Hepatocyte (in vitro differentiated cells): ENCODE results near the gene ERGIC1. TPM values are rescaled to one million over a fixed set of nuclear protein-coding genes. Genes with fewer than 3 reads are reported as not detected.

Experiments
- DNase-seq: peaks from one replicate; pipeline ENCODE4 v3.0.0-alpha.2; 2016; ENCODE audit warnings: low spot score
- H2AFZ ChIP-seq: fragments of 200-600 bp; sonication (generic); 2 replicates; pipeline ENCODE4 v1.6.0; 2016; ENCODE audit warnings: antibody characterized with exemption, mild to moderate bottlenecking
- H3K27ac ChIP-seq: fragments of 200-600 bp; sonication (generic); 2 replicates; pipeline ENCODE4 v1.5.1; 2016; ENCODE audit warnings: mild to moderate bottlenecking
- H3K27me3 ChIP-seq: fragments of 200-600 bp; sonication (generic); 2 replicates; pipeline ENCODE4 v1.6.1; 2016
- H3K36me3 ChIP-seq: fragments of 200-600 bp; sonication (generic); replicated peaks from 2 replicates; pipeline ENCODE4 v1.5.1; 2016; ENCODE audit warnings: low read depth; ENCODE audit not compliant: insufficient read depth
- H3K4me1 ChIP-seq: fragments of 200-600 bp; sonication (generic); 2 replicates; pipeline ENCODE4 v1.5.1; 2016; ENCODE audit warnings: mild to moderate bottlenecking, moderate library complexity; ENCODE audit not compliant: insufficient read depth
- H3K4me2 ChIP-seq: fragments of 200-600 bp; sonication (generic); 2 replicates; pipeline ENCODE4 v1.6.0; 2016
- H3K4me3 ChIP-seq: fragments of 200-600 bp; sonication (generic); 2 replicates; pipeline ENCODE4 v1.5.1; 2016; ENCODE audit warnings: mild to moderate bottlenecking
- H3K79me2 ChIP-seq: fragments of 200-600 bp; sonication (generic); 2 replicates; pipeline ENCODE4 v1.6.0; 2017; ENCODE audit warnings: mild to moderate bottlenecking
- H3K9me2 ChIP-seq: fragments of 200-600 bp; sonication (generic); replicated peaks from 2 replicates; pipeline ENCODE4 v1.6.0; 2017; ENCODE audit warnings: mild to moderate bottlenecking; ENCODE audit not compliant: insufficient read depth
- H3K9me3 ChIP-seq: fragments of 200-600 bp; sonication (generic); 2 replicates; pipeline ENCODE4 v1.5.1; 2016; ENCODE audit warnings: low read depth, mild to moderate bottlenecking
- H4K20me1 ChIP-seq: fragments of 200-600 bp; sonication (generic); 2 replicates; pipeline ENCODE4 v1.6.0; 2016; ENCODE audit warnings: mild to moderate bottlenecking; ENCODE audit not compliant: insufficient read depth, poor library complexity, severe bottlenecking
- CTCF ChIP-seq: fragments of 200-600 bp; sonication (generic); IDR thresholded peaks from 2 replicates; pipeline ENCODE4 v1.5.1; 2016; ENCODE audit warnings: antibody characterized with exemption, mild to moderate bottlenecking; ENCODE audit not compliant: poor library complexity
- EZH2 ChIP-seq: fragments of 200-600 bp; sonication (generic); IDR thresholded peaks from 2 replicates; pipeline ENCODE4 v1.6.1; 2016; ENCODE audit warnings: antibody characterized with exemption, mild to moderate bottlenecking, borderline replicate concordance
- EZH2phosphoT487 ChIP-seq: fragments of 200-600 bp; sonication (generic); IDR thresholded peaks from one replicate; pipeline ENCODE4 v1.6.1; 2018; ENCODE audit warnings: antibody characterized with exemption, mild to moderate bottlenecking, low read depth, moderate library complexity; ENCODE audit not compliant: unreplicated experiment, severe bottlenecking
- WGBS: methylation state at CpG from one replicate; pipeline ENCODE4 v1.1.6; 2016; ENCODE audit warnings: low lambda C conversion rate; ENCODE audit errors: missing lambda C conversion rate; 5-methylcytosine and 5-hydroxymethylcytosine counted together
- polyA plus RNA-seq: library from polyadenylated mRNA; unstranded; fragments of >200 nt; fragmentation: Nextera tagmentation; extraction: Ambion mirVana; gene quantifications from 2 replicates; pipeline ENCODE4 v1.2.1, GENCODE V29; 2016
- total RNA-seq: library from RNA; depleted of rRNA; stranded (reverse); fragments of >200 nt; gene quantifications from 2 replicates; pipeline ENCODE4 v1.2.3, GENCODE V29; 2014

ERGIC1 gene
- total and polyA plus RNA-seq, 2 experiments from 2014 or later = 39.1 to 107 TPM

- no peak overlapping the region for H3K4me2 ChIP-seq
- peak; percentile 61 for DNase-seq
- H4K20me1 ChIP-seq = no peaks in the 10 kb centered on the region
- H3K9me2 ChIP-seq = no peaks in the 10 kb centered on the region
- 60% methylated on average over 10 of the region's 10 CpGs for WGBS
- peaks cover 55% of the 10 kb centered on the region for H3K4me1 ChIP-seq
- no peaks in the 10 kb centered on the region for H3K36me3 ChIP-seq
- no peaks in the 10 kb centered on the region for H3K27me3 ChIP-seq
- H3K9me3 ChIP-seq = no peaks in the 10 kb centered on the region
- TF ChIP-seq CTCF (no peak), EZH2 (no peak), EZH2phosphoT487 (no peak)
- H3K27ac ChIP-seq = peak overlapping the region; percentile 99
- H3K4me3 ChIP-seq = no peak overlapping the region
- no peaks in the 10 kb centered on the region for H3K79me2 ChIP-seq
- no peak overlapping the region for H2AFZ ChIP-seq
Measured at GRCh38 chr5:172901012-172901780, 67.1 kb downstream of the ERGIC1 start.

GRCh38 chr5:172901788-172902496, 67.9 kb downstream of the ERGIC1 start:
- peak; percentile 63 for DNase-seq
- no peak overlapping the region for H3K4me3 ChIP-seq
- 67% methylated on average over 9 of the region's 9 CpGs for WGBS
- TF ChIP-seq EZH2phosphoT487 = no peak
- no peak for TF ChIP-seq EZH2
- no peak for TF ChIP-seq CTCF
- H3K79me2 ChIP-seq = no peaks in the 10 kb centered on the region
- no peaks in the 10 kb centered on the region for H3K36me3 ChIP-seq
- H3K4me1 ChIP-seq = peaks cover 55% of the 10 kb centered on the region
- H3K9me2 ChIP-seq = no peaks in the 10 kb centered on the region
- H2AFZ ChIP-seq = no peak overlapping the region
- peak overlapping the region; percentile 99 for H3K27ac ChIP-seq
- H3K27me3 ChIP-seq = no peaks in the 10 kb centered on the region
- H4K20me1 ChIP-seq = no peaks in the 10 kb centered on the region
- no peaks in the 10 kb centered on the region for H3K9me3 ChIP-seq
- H3K4me2 ChIP-seq = peak overlapping the region; percentile 34

- no peak overlapping the region for H3K4me3 ChIP-seq
- H2AFZ ChIP-seq = no peak overlapping the region
- peak; percentile 63 for TF ChIP-seq CTCF
- no peak for TF ChIP-seq EZH2phosphoT487
- no peak for TF ChIP-seq EZH2
- H3K36me3 ChIP-seq = no peaks in the 10 kb centered on the region
- peak; percentile 89 for DNase-seq
- H3K4me1 ChIP-seq = peaks cover 55% of the 10 kb centered on the region
- H3K9me3 ChIP-seq = no peaks in the 10 kb centered on the region
- no peaks in the 10 kb centered on the region for H3K79me2 ChIP-seq
- WGBS = 50% methylated on average over 25 of the region's 25 CpGs
- H3K27me3 ChIP-seq = no peaks in the 10 kb centered on the region
- peak overlapping the region; percentile 34 for H3K4me2 ChIP-seq
- H4K20me1 ChIP-seq = no peaks in the 10 kb centered on the region
- no peaks in the 10 kb centered on the region for H3K9me2 ChIP-seq
- peak overlapping the region; percentile 99 for H3K27ac ChIP-seq
Measured at GRCh38 chr5:172902497-172903472, 68.7 kb downstream of the ERGIC1 start.
